ENCODE measurements around the gene PEF1.

The PEF1 gene

DNA sequence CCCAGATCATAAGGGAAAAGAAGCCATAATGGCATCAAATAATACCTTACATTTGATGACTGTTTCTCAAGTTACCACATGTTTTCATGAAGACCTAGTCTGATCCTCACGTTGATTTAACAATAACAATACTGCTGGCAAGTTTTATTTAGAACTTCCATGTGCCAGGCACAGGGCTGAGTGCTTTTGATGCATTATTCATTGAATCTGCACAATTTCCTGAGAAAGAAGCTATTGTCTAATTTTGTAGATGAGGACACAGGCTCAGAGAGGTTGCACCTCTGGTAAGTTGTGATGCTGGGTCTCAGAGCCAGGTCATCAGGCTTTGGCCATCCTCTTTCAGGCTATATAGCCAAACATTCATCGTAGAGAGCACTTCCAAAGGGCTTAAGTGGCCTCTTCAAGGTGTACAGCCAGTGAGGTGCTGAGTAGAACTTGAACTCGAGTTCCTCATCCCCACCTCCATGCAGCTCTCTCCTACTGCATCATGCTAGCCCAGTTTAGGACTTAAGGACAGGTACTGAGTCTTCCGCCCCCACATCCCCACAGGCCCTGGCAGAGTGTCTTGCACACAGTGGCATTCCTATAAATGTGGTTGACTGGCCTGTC is 8.3 kb upstream of the PEF1 start:
- DNase-seq: no peak

- DNase-seq: no peak
These were observed 7.1 kb upstream of the PEF1 start for GRCh38 chr1:31651766-31652165.

DNA sequence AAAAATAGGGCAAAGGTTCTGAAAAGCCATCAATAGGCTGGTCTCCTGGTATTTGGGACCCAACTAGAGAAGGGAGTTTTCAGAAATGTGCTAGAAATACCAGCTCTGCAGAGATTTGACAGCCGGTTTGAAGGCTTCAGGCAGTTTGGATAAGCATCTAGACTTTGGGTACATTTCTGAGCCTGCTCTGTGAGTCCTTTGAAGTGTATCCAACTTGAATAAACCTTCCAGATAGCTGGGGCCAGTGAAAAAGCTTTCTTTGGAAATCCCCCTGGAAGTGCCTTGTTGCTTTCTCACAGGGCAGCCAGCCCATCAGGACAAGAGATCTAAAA is 6.4 kb upstream of the PEF1 start:
- no peak for DNase-seq

GRCh38 chr1:31650161-31651088 is 5.7 kb upstream of the PEF1 start:
- DNase-seq: no peak

DNA sequence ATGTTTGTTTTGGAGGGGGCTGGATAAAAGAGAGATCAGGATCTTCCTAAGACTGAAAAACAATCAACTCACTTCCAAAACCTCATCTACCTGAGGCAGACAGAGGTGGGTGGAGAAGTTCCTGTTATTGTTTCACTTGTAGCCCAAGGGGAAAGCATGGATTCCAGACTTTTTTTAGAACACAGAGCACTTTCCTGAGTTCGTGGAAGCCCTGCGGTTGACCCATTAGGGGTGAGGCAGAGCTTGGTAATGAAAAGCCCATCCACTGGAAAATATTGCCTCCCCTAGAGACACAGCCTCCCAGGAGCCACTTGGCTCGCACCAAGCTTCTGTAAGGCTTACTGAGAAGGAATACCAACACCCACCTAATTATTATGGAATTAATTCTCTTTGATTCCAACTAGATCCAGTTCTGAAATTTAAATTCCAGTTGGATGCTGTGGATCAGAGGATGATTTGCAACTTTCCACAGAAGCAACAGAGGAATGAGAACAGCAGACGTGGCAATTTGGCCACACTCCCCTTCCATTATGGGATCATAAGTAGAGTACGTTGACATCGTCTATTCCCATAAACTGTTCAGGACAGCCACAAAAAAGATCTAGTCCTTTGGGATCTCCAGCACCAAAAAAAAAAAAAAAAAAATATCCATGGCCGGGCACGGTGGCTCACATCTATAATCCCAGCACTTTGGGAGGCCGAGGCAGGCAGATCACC is 4.1 kb upstream of the PEF1 start:
- no peak for DNase-seq

GRCh38 chr1:31648190-31648589 is 3.5 kb upstream of the PEF1 start:
- no peak for DNase-seq

DNA sequence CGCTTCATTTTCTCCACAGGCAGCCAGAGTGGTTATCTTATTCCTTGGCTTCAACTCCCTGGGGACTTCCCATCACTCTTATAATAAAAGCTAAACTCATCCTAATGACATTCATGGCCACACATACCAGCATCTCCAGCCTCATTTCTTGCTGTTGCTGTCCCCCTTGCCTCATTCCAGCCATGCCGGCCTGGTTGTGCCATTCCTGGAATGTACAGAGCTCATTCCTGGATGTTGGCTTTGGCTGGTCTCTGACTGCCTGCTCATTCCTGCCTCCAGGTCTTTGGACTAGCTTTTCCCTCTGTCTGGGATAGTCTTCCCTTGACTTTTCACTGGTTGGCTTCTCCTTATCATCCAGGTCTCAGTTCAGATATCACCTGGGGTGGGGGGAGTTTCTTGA is 2.4 kb upstream of the PEF1 start:
- DNase-seq: no peak

DNA sequence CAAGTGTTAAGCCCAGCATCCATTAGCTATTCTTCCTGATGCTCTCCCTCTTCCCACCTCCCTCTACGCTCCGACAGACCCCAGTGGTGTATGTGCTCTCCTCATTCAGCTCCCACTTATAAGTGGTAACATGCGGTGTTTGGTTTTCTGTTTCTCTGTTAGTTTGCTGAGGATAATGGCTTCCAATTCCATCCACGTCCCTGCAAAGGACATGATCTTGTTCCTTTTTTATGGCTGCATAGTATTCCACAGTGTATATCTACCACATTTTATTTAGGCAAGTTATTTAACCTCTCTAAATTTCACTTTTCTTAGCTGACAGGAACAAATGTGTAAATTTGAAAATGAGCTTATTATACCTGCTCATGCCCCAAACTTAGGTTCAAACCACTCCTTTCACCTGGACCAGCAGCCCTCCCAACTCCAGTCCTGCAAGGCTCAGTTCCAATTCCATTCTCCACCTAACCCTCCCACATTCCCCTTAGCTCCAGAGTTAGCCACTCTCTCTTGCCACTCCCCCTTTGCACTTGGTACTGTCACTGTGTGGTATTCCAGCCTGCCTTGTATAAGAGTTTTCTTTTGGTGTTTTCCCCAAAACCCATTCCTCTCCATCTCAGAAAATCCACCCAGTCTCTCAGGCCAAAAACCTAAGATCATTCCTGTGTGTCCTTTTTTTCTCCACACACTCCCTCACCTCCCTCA is 1.7 kb upstream of the PEF1 start:
- DNase-seq: no peak

GRCh38 chr1:31645274-31645568 is 545 bp upstream of the PEF1 start:
- no peak for DNase-seq

DNA sequence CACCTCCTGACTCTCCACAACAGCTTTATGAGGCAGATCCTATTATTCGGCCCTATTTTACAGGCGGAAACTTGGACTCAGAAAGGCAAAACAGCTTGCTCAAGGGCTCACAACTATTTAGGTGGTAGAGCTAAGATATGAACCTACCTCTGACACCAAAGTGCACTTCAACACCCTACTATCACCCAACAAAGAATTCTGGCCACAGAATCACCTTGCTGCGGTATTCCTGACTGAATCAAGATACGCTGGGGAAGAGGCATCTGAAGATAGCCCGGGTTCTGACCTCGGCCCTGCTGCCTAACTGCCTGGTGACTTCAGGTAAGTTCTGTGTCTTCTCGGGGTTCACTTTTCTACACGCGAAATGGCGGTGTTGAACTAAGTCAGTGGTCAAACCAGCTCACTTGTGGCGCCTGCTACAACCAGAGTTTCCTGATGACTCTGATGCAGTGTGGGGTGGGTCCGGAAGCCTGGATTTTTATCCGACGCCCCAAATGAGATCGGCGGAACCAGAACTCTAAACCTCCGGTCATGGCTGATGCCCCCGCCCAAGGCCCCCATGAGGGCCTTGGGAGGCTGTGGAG is 608 bp downstream of the PEF1 start:
- DNase-seq: no peak

GRCh38 chr1:31642897-31643296 is 1.8 kb downstream of the PEF1 start:
- no peak for DNase-seq

DNA sequence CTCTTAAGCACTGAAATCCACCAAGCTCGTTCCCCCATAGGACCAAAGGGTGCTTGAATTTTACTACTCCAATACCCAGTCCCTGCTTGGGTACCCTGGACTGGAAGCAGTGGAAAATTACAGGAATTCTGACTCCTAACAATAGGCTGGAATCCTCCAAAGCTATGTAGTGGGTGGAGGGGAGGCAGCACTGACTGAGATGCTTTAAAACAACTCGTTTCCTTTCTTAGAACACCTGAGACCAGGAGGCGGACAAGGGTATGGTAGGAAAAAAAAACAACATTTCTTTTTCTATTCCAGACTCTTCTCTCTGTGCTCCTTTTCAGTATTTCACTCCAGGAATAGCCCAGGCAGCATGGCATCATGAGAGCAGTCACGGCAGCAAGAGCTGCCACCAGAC is 2.3 kb downstream of the PEF1 start:
- no peak for DNase-seq

DNA sequence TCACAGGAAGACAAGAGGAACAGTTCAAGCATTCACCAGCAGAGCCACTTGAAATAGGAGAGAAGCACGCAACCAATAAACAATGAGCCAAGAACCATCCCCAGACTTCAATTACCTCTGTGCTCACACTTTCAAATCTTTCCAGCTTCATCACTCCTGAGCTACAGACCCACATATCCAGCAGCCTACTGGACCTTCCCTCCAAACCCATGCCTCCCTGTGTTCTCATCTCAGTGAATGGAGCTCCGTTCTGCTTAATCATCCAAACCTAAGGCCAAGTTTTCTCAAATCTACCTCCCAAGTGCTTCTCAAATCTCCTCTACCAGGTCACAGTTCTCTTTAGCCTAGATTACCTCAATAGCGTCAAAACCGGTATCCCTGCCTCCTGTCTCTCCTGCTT is 3.7 kb downstream of the PEF1 start:
- no peak for DNase-seq

- DNase-seq: no peak
These were observed 4.5 kb downstream of the PEF1 start for GRCh38 chr1:31640179-31640578.

DNA sequence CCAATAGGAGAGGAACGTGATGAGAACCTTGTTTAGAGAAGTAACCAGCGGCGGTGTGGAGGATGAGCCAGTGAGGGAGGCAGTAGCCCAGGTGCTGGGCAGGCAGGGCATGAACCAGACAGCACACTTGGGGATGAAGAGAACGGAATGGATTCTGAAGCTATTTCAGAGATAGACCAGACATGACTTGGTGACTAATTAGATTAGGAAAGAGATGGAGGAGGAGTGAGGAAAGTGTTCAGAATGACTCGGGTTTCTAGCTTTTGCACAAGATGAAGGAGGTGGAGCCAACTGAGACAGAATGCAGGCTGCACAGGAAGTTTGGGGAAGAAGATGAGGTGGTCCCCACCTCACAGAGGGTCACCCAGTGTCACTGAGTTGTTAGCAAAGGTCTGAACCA is 5.1 kb downstream of the PEF1 start:
- no peak for DNase-seq

- DNase-seq: no peak
These were observed 6.6 kb downstream of the PEF1 start for GRCh38 chr1:31637915-31638673.

DNA sequence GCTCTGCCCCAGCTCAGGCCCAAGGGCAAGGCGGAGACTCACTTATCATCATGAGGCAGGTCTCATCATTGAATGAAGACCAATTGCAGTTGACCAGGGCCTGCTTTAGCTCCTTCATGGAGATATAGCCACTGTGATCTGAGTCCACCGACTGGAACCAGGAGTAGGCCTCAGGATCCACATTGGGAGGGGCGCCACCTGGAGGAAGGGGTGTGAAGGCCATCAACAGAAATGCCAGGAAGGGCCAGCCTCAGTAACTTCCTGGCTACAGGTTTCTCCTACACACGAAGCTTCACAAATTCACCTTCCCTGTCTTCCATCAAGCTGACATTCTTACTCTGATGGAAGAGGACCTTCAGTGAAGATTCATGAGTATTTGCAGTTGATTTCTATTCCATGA is 11.6 kb downstream of the PEF1 start:
- peak; percentile 53 for DNase-seq

GRCh38 chr1:31632649-31633048 is 12.0 kb downstream of the PEF1 start:
- no peak for DNase-seq

DNA sequence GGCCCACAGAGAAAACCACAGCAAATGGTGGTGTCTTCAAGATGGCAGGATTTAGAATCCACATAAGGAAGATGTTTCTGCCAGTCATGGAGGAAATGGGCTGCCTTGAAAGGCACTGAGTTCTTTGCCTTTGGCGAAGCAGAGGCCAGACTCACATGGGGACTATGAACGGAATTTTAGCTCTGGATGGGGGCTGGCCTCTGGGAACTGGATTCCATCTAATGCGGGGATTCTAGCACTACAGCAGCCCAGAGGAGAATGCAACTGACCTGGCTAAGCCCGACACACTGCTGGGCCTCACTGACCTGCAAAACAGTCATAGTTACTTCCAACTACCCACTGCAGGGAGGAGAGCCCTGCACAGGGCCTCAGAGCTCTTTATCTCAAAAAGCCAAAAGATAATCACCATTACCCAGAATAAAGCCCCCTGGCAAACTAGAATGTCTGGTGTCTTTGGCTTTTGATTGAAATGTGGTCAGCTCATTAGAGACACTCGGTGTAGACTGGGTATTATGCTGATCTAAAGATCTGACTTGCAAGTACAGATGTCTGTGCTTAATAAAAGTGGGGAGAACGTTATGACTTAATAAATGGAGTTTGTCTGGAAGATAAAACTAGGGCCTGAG is 15.6 kb downstream of the PEF1 start:
- DNase-seq: no peak

- DNase-seq: no peak
These were observed 16.6 kb downstream of the PEF1 start for GRCh38 chr1:31627930-31628559.

- DNase-seq: no peak
These were observed 17.3 kb downstream of the PEF1 start for GRCh38 chr1:31627301-31627929.
